ENCODE results near the gene REV1.

REV1 gene

DNA sequence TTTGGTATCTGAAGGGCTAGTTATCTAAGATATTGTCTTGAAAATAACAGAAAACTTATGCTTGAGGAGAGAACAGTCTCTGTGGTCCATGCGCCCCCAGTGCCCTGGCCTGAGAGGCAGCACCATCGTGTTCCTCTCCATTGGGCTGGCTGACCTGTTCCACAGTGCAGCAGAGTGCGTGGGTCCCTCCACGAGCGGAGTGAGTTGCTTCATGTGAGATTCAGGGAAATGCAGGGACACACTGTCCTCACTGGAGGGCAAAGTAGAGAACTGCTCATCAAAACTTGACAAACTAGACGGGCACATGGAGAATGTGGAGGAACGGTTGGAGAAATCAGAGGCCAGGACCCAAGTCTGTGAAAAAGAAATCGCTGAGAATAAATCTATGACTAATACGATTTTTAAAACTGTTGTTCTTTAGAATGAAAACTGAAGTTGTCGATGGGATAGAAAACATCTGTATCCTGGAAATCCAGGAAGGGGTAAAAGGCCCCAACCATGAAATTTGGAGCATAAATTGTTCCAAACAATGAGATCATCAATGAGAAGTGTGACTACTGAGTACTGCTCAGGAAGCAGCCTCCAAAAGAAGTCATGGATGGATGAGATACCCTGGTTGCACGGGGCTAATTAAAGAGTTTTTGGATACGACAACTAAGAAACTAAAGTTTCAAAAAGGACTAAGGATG lies 58.1 kb downstream of the REV1 start:
- TF ChIP-seq, protein P1, sequence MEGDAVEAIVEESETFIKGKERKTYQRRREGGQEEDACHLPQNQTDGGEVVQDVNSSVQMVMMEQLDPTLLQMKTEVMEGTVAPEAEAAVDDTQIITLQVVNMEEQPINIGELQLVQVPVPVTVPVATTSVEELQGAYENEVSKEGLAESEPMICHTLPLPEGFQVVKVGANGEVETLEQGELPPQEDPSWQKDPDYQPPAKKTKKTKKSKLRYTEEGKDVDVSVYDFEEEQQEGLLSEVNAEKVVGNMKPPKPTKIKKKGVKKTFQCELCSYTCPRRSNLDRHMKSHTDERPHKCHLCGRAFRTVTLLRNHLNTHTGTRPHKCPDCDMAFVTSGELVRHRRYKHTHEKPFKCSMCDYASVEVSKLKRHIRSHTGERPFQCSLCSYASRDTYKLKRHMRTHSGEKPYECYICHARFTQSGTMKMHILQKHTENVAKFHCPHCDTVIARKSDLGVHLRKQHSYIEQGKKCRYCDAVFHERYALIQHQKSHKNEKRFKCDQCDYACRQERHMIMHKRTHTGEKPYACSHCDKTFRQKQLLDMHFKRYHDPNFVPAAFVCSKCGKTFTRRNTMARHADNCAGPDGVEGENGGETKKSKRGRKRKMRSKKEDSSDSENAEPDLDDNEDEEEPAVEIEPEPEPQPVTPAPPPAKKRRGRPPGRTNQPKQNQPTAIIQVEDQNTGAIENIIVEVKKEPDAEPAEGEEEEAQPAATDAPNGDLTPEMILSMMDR (IDR thresholded peaks at IDR 0.05; ENCODE audit: borderline replicate concordance, insufficient read depth, low read depth, low read length): no peak
- H3K4me3 ChIP-seq (ENCODE audit: low read depth, low read length): no peak overlapping the region

DNA sequence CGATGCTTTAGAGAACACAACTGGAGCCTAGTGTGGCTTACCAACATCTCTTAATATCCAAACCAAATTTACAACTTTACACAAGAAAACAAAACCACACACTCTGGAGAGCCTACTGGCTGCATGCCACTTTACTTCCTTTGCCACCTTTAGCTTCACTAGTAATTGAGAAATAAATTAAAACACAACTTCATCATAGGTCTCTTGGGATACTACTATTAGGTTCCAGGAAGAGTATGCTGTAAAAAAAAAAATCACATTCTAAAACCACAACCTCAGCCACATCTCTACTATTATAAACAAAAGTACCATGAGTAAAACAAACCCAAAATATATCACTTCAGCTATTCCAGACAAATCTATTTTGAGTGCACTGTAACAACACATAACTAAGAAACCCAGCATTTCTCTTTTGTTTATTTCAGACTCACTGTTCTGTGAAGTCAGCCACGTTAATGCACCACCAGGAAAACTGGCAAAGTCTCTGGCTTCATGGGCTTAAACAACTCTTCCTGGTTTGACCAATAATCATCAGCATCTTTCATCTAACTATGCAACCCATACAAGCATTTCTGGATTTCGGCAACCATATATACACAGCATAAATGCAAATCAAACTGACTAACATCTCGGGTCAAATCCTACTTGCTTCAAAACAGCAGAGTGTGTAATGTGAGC lies 59.1 kb downstream of the REV1 start:
- TF ChIP-seq, protein P1 (IDR thresholded peaks at IDR 0.05; ENCODE audit: borderline replicate concordance, insufficient read depth, low read depth, low read length): no peak
- no peak overlapping the region for H3K4me3 ChIP-seq (ENCODE audit: low read depth, low read length)

DNA sequence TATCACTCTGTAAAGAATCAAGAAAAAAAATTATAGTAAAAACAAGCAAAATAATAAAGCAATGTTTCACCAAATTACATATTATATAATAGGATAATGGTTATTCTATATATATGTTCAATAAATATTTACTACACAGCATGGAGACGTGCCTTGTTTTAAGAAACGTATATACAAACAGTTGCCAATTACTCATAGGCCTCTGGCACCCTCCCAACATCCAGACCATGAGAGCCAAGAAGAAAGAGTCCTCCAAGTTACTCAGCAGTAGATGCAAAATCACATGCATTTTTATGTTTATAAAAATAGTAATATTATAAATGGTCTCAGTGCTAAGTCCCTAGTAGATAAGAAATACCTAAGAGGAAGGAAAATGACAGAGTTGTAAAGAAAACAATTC lies 64.8 kb downstream of the REV1 start:
- H3K4me3 ChIP-seq (ENCODE audit: low read depth, low read length): no peak overlapping the region
- TF ChIP-seq, protein P1 (IDR thresholded peaks at IDR 0.05; ENCODE audit: borderline replicate concordance, insufficient read depth, low read depth, low read length): no peak

DNA sequence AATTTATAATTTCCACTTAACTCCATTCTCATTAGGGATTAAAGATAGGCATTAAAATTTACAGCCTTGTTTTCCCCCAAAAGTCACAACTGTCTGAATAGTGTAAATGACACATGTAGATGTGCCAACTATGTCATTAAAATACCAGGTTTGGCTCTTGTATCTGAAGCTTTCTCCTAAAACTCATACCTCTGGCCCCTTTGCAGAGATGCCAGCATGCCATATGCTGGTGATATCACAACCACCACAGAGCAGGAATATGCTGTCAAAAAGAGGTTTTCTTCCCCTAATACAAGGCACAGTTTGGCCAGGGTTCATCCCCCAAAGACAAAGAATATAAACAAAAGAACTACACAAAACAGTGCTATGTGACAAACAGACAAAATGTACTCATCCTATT lies 65.4 kb downstream of the REV1 start:
- H3K4me3 ChIP-seq (ENCODE audit: low read depth, low read length): no peak overlapping the region
- TF ChIP-seq, protein P1 (IDR thresholded peaks at IDR 0.05; ENCODE audit: borderline replicate concordance, insufficient read depth, low read depth, low read length): no peak

DNA sequence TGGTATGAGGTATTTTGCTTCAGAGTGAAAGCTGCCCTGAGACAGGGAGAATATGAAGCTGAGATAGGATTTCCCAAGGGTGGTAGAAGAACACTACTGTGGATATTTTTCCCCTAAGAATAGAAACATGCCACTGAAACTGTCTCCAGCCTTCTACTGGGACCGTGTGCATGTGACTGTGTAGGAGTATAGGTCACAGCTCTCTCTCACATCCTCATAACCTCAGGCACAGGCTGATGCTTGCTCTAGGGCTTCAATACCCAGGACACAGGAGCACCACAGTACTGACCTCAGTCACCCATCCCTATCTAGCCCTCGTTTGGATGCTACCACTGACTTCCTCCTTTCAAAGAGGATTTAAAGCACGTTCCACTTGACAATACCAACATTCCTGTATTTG lies 67.2 kb downstream of the REV1 start:
- TF ChIP-seq, protein P1 (IDR thresholded peaks at IDR 0.05; ENCODE audit: borderline replicate concordance, insufficient read depth, low read depth, low read length): no peak
- H3K4me3 ChIP-seq (ENCODE audit: low read depth, low read length): no peak overlapping the region

DNA sequence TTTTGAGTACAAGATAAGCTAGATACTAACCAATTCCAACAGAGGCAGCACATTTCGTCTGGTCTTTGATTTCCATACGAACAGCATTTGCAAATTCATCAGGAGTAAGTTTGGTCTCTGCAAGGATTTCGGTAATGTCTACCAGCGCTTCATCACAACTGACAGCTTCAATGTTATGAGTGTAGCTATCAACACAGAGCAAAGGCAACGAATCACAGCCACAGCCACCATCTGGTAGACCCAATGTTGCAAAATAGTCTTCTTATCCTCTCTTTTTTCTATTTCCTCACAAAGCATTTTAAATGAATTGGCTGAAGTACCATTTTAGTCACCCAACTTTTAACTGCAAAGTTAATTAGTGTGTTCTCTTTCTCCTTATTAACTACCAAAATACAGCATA lies 68.3 kb downstream of the REV1 start:
- no peak overlapping the region for H3K4me3 ChIP-seq (ENCODE audit: low read depth, low read length)
- TF ChIP-seq, protein P1 (IDR thresholded peaks at IDR 0.05; ENCODE audit: borderline replicate concordance, insufficient read depth, low read depth, low read length): no peak

DNA sequence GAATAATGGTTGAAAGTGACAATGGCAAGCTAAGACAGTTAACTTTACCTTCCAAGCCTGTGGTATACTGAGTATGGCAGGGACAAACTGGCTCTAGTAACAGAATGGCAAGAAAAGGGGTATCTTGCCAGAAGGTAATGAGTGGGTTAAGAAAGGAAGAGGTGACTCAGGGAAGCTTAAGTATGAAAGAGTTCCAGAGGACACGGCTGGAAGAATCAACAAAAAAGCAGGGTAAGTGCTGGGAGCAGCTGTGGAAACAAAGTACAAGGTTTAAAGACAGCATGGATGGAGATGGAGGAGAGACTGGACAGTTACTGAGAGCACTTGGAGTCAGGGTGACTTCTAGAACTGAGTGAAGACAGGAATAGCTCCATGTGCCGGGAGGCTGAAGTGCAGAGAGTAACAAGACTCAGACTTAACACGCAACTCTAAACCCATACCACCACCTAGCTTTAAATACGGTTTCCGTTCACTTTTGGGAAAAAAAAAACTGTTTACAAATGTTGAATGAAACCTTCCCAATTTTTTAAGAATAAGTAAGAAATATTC lies 69.0 kb downstream of the REV1 start:
- H3K4me3 ChIP-seq (ENCODE audit: low read depth, low read length): no peak overlapping the region
- TF ChIP-seq, protein P1 (IDR thresholded peaks at IDR 0.05; ENCODE audit: borderline replicate concordance, insufficient read depth, low read depth, low read length): no peak

All from GM12875 (cell line).